ENCODE data around the gene MALRD1. TPM values are rescaled to one million over a fixed set of nuclear protein-coding genes. Genes with fewer than 3 reads are reported as not detected.

The MALRD1 gene
- total and polyA plus RNA-seq, 2 donors (not counting 1 experiment from before 2014, with no cell fraction given), result 0.62 to 1.7 TPM

- H3K4me2 ChIP-seq (ENCODE audit: extremely low read depth, insufficient read depth, low read length), result no peak overlapping the region
- H3K27me3 ChIP-seq (ENCODE audit: control insufficient read depth, insufficient read depth, low read length), result no peaks in the 10 kb centered on the region
- DNase-seq (ENCODE audit: low read depth in 2 of 2), result peak in 1 of 2 donors; percentile 30
- H3K27ac ChIP-seq (ENCODE audit: insufficient read depth, low read length), result no peak overlapping the region
- no peaks in the 10 kb centered on the region for H4K20me1 ChIP-seq (ENCODE audit: control insufficient read depth, extremely low read depth, insufficient read depth, low read length)
- no peak overlapping the region for H3K9ac ChIP-seq (ENCODE audit: insufficient read depth, low read length)
- no peaks in the 10 kb centered on the region for H3K36me3 ChIP-seq (ENCODE audit: control insufficient read depth, insufficient read depth, low read length)
- H3K79me2 ChIP-seq (ENCODE audit: control insufficient read depth, insufficient read depth, low read length), result no peaks in the 10 kb centered on the region
- no peaks in the 10 kb centered on the region for H3K4me1 ChIP-seq (ENCODE audit: control insufficient read depth, extremely low read depth, insufficient read depth, low read length)
- no peak overlapping the region for H2AFZ ChIP-seq (ENCODE audit: low read length)
- TF ChIP-seq EZH2 (IDR thresholded peaks at IDR 0.05; ENCODE audit: low read length, missing control alignments) (no peak), CTCF (conservative IDR thresholded peaks at IDR 0.05 in 1 of 2, IDR thresholded peaks at IDR 0.05 in 1 of 2; ENCODE audit: low read depth in 1 of 2, low read length in 2 of 2) (no peak)
- H3K9me3 ChIP-seq (ENCODE audit: control insufficient read depth, insufficient read depth, low read depth, low read length), result no peaks in the 10 kb centered on the region
- H3K4me3 ChIP-seq (replicated peaks in 1 of 4; ENCODE audit: control extremely low read depth in 1 of 4, insufficient read depth in 1 of 4, low read depth in 3 of 4, low read length in 4 of 4), result no peak overlapping the region
These were observed 634.8 kb downstream of the MALRD1 start for GRCh38 chr10:19683356-19683755.

DNA sequence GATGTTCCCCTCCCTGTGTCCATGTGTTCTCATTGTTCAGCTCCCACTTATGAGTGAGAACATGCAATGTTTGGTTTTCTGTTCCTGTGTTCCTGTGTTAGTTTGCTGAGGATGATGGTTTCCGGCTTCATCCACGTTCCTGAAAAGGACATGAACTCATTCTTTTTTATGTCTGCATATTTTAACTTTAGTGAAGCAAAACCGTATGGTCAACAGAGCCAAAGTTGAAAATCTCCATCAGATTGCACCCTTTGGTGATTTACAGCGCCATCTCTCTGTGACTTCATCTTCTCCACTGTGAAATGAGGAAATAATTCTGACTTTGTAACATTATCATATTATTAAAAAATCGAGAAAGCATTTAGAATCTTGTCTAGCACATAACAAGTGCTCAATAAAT lies 635.4 kb downstream of the MALRD1 start:
- Histone ChIP-seq H3K79me2 (ENCODE audit: control insufficient read depth, insufficient read depth, low read length) (no peaks in the 10 kb centered on the region), H3K27ac (ENCODE audit: insufficient read depth, low read length) (no peak overlapping the region), H3K4me1 (ENCODE audit: control insufficient read depth, extremely low read depth, insufficient read depth, low read length) (no peaks in the 10 kb centered on the region), H2AFZ (ENCODE audit: low read length) (no peak overlapping the region), H3K9ac (ENCODE audit: insufficient read depth, low read length) (no peak overlapping the region), H3K9me3 (ENCODE audit: control insufficient read depth, insufficient read depth, low read depth, low read length) (no peaks in the 10 kb centered on the region), H3K4me3 (replicated peaks in 1 of 4; ENCODE audit: control extremely low read depth in 1 of 4, insufficient read depth in 1 of 4, low read depth in 3 of 4, low read length in 4 of 4) (no peak overlapping the region), H3K27me3 (ENCODE audit: control insufficient read depth, insufficient read depth, low read length) (no peaks in the 10 kb centered on the region), H3K36me3 (ENCODE audit: control insufficient read depth, insufficient read depth, low read length) (no peaks in the 10 kb centered on the region), H3K4me2 (ENCODE audit: extremely low read depth, insufficient read depth, low read length) (no peak overlapping the region), H4K20me1 (ENCODE audit: control insufficient read depth, extremely low read depth, insufficient read depth, low read length) (no peaks in the 10 kb centered on the region)
- no peak for TF ChIP-seq EZH2 (IDR thresholded peaks at IDR 0.05; ENCODE audit: low read length, missing control alignments)
- peak; percentile 19 to 34 for TF ChIP-seq CTCF (conservative IDR thresholded peaks at IDR 0.05 in 1 of 2, IDR thresholded peaks at IDR 0.05 in 1 of 2; ENCODE audit: low read depth in 1 of 2, low read length in 2 of 2)
- peak in 1 of 2 donors; percentile 47 for DNase-seq (ENCODE audit: low read depth in 2 of 2)

DNA sequence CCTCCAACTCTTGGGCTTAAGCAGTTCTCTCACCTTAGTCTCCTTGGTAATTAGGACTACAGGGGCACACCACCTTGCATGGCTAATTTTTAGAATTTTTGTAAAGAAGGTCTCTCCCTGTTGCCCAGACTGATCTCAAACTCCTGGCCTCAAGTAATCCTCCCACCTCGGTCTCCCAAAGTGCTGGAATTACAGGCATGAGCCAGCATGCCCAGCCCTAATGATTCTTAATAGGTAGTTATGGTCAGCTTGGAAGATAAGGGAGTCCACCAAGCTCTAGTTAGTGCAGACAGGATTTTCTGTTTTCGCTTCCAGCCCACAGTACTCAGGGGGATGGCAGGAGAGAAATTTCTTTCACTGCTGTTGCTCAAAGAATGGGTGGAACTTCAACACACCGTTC lies 639.7 kb downstream of the MALRD1 start:
- no peak for TF ChIP-seq EZH2 (IDR thresholded peaks at IDR 0.05; ENCODE audit: low read length, missing control alignments)
- TF ChIP-seq CTCF (conservative IDR thresholded peaks at IDR 0.05 in 1 of 2, IDR thresholded peaks at IDR 0.05 in 1 of 2; ENCODE audit: low read depth in 1 of 2, low read length in 2 of 2), result no peak
- no peak for DNase-seq (ENCODE audit: low read depth in 2 of 2)
- no peaks in the 10 kb centered on the region for H3K27me3 ChIP-seq (ENCODE audit: control insufficient read depth, insufficient read depth, low read length)

More for the DNA sequence above, 639.7 kb downstream of the MALRD1 start:
- H3K4me2 ChIP-seq (ENCODE audit: extremely low read depth, insufficient read depth, low read length), result no peak overlapping the region
- no peaks in the 10 kb centered on the region for H3K36me3 ChIP-seq (ENCODE audit: control insufficient read depth, insufficient read depth, low read length)
- no peaks in the 10 kb centered on the region for H4K20me1 ChIP-seq (ENCODE audit: control insufficient read depth, extremely low read depth, insufficient read depth, low read length)
- H3K79me2 ChIP-seq (ENCODE audit: control insufficient read depth, insufficient read depth, low read length), result no peaks in the 10 kb centered on the region
- H3K9ac ChIP-seq (ENCODE audit: insufficient read depth, low read length), result no peak overlapping the region
- H3K4me3 ChIP-seq (replicated peaks in 1 of 4; ENCODE audit: control extremely low read depth in 1 of 4, insufficient read depth in 1 of 4, low read depth in 3 of 4, low read length in 4 of 4), result no peak overlapping the region
- no peak overlapping the region for H2AFZ ChIP-seq (ENCODE audit: low read length)
- H3K4me1 ChIP-seq (ENCODE audit: control insufficient read depth, extremely low read depth, insufficient read depth, low read length), result no peaks in the 10 kb centered on the region
- no peak overlapping the region for H3K27ac ChIP-seq (ENCODE audit: insufficient read depth, low read length)
- H3K9me3 ChIP-seq (ENCODE audit: control insufficient read depth, insufficient read depth, low read depth, low read length), result no peaks in the 10 kb centered on the region

All from fibroblast of lung (primary cell).